MCF 10A (cell line): ENCODE results near the gene SNTG2. TPM values are rescaled to one million over a fixed set of nuclear protein-coding genes. Genes with fewer than 3 reads are reported as not detected.

ENCODE experiments used
- BruUV-seq: library from RNA; stranded (reverse); fragments of 400-500 nt; replicated peaks from 2 replicates; lab custom pipeline; 2021; lab: Mats Ljungman, UMichigan
- CTCF ChIA-PET: fragments of 300-600 bp; sonication (Branson Sonifier 250); formaldehyde crosslinking; extraction: SDS; loops from one replicate; lab custom pipeline; 2021; ENCODE audit warnings: antibody characterized with exemption, inconsistent platforms; lab: Yijun Ruan, JAX
- POLR2A ChIA-PET: fragments of 300-600, 350-650 bp; sonication (Branson Sonifier 250); formaldehyde crosslinking; extraction: SDS; loops from one replicate; lab custom pipeline; 2020; ENCODE audit warnings: antibody characterized with exemption, inconsistent platforms; lab: Yijun Ruan, JAX
- DNase-seq: peaks from one replicate; pipeline ENCODE4 v3.0.0-alpha.2; 2018; ENCODE audit not compliant: unreplicated experiment
- H3K27ac Mint-ChIP-seq: one replicate; pipeline ENCODE4 v1.8.0; 2022; ENCODE audit warnings: mild to moderate bottlenecking, low read depth, mixed read lengths; ENCODE audit not compliant: unreplicated experiment
- H3K27me3 Mint-ChIP-seq: one replicate; pipeline ENCODE4 v1.8.0; 2022; ENCODE audit warnings: mixed read lengths; ENCODE audit not compliant: insufficient read depth, unreplicated experiment
- H3K36me3 Mint-ChIP-seq: one replicate; pipeline ENCODE4 v1.8.0; 2022; ENCODE audit warnings: mild to moderate bottlenecking, moderate library complexity, mixed read lengths; ENCODE audit not compliant: insufficient read depth, unreplicated experiment
- H3K4me1 Mint-ChIP-seq: one replicate; pipeline ENCODE4 v1.8.0; 2022; ENCODE audit warnings: mixed read lengths; ENCODE audit not compliant: insufficient read depth, unreplicated experiment
- H3K4me3 Mint-ChIP-seq: one replicate; pipeline ENCODE4 v1.8.0; 2022; ENCODE audit warnings: mild to moderate bottlenecking, moderate library complexity, mixed read lengths; ENCODE audit not compliant: unreplicated experiment
- H3K9me3 Mint-ChIP-seq: one replicate; pipeline ENCODE4 v1.8.0; 2022; ENCODE audit warnings: mixed read lengths; ENCODE audit not compliant: unreplicated experiment
- intact Hi-C: fragments of 100-400 bp; cut with micrococcal nuclease; formaldehyde crosslinking; loops from 2 replicates; pipeline ENCODE4 v1.14.1; 2022
- total RNA-seq: library from RNA; stranded (reverse); gene quantifications from 2 replicates; pipeline ENCODE4 v1.2.3, GENCODE V29; 2022
- TF ChIP-seq, protein P1 (sequence below): fragments of 200-600 bp; IDR thresholded peaks from one replicate; pipeline ENCODE4 v1.8.0; 2022; ENCODE audit warnings: antibody characterized with exemption, mild to moderate bottlenecking; ENCODE audit not compliant: unreplicated experiment

Gene SNTG2
- total RNA-seq, 1 experiment from 2014 or later, result not detected

DNA sequence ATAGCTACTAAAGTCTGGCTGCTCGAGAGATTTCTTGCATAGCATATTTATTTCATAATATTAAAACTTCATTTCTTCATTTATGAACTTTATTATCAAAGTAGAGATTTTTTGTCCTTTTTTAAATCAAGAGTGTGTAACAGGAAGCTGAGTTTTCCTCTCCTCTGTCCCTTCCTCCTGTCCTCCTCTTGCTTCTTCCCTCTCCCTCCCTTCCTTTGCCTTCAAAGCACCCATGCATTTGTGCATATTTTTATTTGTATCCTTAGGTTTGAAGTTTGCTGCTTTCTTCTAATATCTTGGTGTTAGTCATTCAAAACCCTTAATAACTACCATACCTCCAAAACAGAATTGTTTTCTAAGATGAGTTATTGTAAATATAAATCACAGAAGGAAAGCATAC lies 174.6 kb downstream of the SNTG2 start:
- Mint-ChIP-seq H3K36me3 (no peaks in the 10 kb centered on the region), H3K4me3 (no peak overlapping the region), H3K27ac (no peak overlapping the region), H3K4me1 (no peaks in the 10 kb centered on the region), H3K27me3 (no peaks in the 10 kb centered on the region), H3K9me3 (no peaks in the 10 kb centered on the region)
- no TSS peak for BruUV-seq
- ChIA-PET POLR2A (interaction anchor here (0.6 kb wide), 1 partner anchor 117 kb away, joined by 3 read pairs; no protein-coding TSS in a partner anchor), CTCF (interaction anchor here (1.9 kb wide), 1 partner anchor 15 kb away, joined by 9 read pairs; no protein-coding TSS in a partner anchor)
- TF ChIP-seq, protein P1, sequence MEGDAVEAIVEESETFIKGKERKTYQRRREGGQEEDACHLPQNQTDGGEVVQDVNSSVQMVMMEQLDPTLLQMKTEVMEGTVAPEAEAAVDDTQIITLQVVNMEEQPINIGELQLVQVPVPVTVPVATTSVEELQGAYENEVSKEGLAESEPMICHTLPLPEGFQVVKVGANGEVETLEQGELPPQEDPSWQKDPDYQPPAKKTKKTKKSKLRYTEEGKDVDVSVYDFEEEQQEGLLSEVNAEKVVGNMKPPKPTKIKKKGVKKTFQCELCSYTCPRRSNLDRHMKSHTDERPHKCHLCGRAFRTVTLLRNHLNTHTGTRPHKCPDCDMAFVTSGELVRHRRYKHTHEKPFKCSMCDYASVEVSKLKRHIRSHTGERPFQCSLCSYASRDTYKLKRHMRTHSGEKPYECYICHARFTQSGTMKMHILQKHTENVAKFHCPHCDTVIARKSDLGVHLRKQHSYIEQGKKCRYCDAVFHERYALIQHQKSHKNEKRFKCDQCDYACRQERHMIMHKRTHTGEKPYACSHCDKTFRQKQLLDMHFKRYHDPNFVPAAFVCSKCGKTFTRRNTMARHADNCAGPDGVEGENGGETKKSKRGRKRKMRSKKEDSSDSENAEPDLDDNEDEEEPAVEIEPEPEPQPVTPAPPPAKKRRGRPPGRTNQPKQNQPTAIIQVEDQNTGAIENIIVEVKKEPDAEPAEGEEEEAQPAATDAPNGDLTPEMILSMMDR, result no peak
- no peak for DNase-seq
- intact Hi-C loops, result no loop called here

DNA sequence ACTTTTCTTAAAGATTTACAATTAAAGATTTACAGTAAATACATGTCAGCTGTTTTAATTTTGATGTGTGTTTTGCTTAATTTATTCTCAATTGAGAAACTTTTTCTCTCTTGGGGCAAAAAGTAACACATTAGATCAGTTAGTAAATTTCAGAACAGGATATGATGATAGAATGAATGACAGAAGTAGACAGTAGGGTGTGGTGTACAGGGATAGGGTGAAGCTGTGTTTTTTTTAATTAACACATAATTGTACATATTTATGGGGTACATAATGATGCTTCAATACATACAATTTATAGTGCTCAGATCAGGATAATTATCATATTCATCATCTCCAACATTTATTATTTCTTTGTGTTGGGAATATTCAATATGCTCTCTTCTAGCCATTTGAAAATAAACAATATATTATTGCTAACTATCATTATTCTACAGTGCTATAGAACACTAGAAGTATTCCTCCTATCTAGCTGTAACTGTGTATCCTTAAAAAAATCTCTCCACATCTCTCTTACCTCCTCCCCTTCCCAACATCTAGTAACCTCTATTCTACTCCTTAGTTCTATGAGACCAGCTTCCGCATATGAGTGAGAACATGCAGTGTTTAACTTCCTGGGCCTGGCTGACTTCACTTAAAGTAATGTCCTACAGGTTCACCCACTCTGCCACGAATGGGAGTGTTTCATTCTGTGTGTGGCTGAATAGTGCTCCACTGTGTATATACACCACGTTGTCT lies 175.2 kb downstream of the SNTG2 start:
- Mint-ChIP-seq H3K27ac (no peak overlapping the region), H3K4me3 (no peak overlapping the region), H3K27me3 (no peaks in the 10 kb centered on the region), H3K36me3 (no peaks in the 10 kb centered on the region), H3K4me1 (peaks cover 1% of the 10 kb centered on the region), H3K9me3 (no peaks in the 10 kb centered on the region)
- TF ChIP-seq, protein P1, result no peak
- intact Hi-C loops, result no loop called here
- ChIA-PET POLR2A (no interaction called here), CTCF (interaction anchor here (1.9 kb wide), 1 partner anchor 15 kb away, joined by 9 read pairs; no protein-coding TSS in a partner anchor)
- no peak for DNase-seq
- BruUV-seq, result no TSS peak

DNA sequence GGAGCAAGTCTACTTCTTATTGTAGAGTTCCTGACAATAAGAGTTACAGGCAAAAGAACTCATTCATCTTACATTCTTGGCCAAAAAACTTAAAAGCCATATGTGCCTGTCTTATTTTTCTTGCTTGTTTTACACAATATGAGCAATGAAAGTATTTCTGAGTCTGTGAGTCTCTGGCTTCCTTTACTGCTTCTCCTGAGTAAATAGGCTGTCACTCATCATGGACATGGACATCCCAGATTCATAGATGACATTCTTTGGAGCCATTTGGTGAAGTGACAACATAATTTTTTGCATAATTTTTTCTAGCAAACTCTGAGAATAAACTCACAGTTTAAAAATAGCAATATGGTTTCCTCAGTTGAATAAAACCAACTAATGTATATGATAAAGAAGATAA lies 179.3 kb downstream of the SNTG2 start:
- ChIA-PET CTCF (interaction anchor here (1.3 kb wide), 1 partner anchor 12 kb away, joined by 5 read pairs; no protein-coding TSS in a partner anchor), POLR2A (no interaction called here)
- TF ChIP-seq, protein P1, result no peak
- Mint-ChIP-seq H3K27me3 (no peaks in the 10 kb centered on the region), H3K9me3 (no peaks in the 10 kb centered on the region), H3K4me1 (peaks cover 7% of the 10 kb centered on the region), H3K36me3 (no peaks in the 10 kb centered on the region), H3K27ac (no peak overlapping the region), H3K4me3 (no peak overlapping the region)
- DNase-seq, result no peak
- intact Hi-C loops, result no loop called here
- BruUV-seq, result no TSS peak

DNA sequence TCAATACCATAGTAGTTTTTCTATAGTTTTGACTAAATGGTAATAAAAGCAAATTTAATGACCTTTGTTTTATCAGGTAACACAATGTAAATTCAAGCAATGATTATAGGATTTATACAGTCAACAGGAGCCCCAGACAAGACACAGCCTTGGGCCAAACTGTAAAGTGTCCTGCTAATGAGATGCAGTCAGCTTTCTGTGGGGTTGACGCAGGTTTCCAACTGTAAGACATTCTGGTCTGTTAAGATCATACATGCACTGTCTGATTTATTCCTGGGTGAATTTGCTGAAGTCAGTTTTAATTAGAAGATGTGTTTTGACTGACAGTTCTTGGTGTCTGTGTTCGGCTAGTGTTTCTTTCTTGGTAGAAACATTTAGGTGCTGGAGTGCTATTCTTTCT lies 180.3 kb downstream of the SNTG2 start:
- CTCF ChIA-PET, result interaction anchor here (0.7 to 1.3 kb wide), 5 partner anchors 11 to 1113 kb away, joined by 3 to 5 read pairs (median 3); no protein-coding TSS in a partner anchor
- no peaks in the 10 kb centered on the region for H3K27me3 Mint-ChIP-seq

More for the DNA sequence above, 180.3 kb downstream of the SNTG2 start:
- H3K4me3 Mint-ChIP-seq, result no peak overlapping the region
- H3K36me3 Mint-ChIP-seq, result no peaks in the 10 kb centered on the region
- no peak for DNase-seq
- H3K9me3 Mint-ChIP-seq, result no peaks in the 10 kb centered on the region
- TF ChIP-seq, protein P1, result no peak
- BruUV-seq, result no TSS peak
- no peak overlapping the region for H3K27ac Mint-ChIP-seq
- intact Hi-C loops, result no loop called here
- POLR2A ChIA-PET, result no interaction called here
- H3K4me1 Mint-ChIP-seq, result peaks cover 7% of the 10 kb centered on the region
